GM18951 (cell line): ENCODE measurements around the gene TYROBP.
"Not testable (repeated sequence)": the region's sequence is repeated elsewhere in the genome, so short reads cannot be mapped to it uniquely, and the experiment has no call there.

ENCODE experiments used
- POLR2A ChIP-seq: IDR thresholded peaks from 4 replicates; pipeline ENCODE4 v1.6.1; 2011; ENCODE audit warnings: mild to moderate bottlenecking; ENCODE audit not compliant: insufficient read length, insufficient read depth; ENCODE audit errors: extremely low read depth
- in situ Hi-C: fragments of 300-500 bp; cut with MboI; formaldehyde crosslinking; loops from one replicate; pipeline ENCODE4 v1.12.0; 2022; ENCODE audit warnings: low sequenced_read_pairs, mixed read lengths, inconsistent platforms; ENCODE audit not compliant: unreplicated experiment

TYROBP gene

GRCh38 chr19:35901055-35901644 is 6.9 kb downstream of the TYROBP start:
- TF ChIP-seq POLR2A, result no peak
- in situ Hi-C loops, result no loop called here

DNA sequence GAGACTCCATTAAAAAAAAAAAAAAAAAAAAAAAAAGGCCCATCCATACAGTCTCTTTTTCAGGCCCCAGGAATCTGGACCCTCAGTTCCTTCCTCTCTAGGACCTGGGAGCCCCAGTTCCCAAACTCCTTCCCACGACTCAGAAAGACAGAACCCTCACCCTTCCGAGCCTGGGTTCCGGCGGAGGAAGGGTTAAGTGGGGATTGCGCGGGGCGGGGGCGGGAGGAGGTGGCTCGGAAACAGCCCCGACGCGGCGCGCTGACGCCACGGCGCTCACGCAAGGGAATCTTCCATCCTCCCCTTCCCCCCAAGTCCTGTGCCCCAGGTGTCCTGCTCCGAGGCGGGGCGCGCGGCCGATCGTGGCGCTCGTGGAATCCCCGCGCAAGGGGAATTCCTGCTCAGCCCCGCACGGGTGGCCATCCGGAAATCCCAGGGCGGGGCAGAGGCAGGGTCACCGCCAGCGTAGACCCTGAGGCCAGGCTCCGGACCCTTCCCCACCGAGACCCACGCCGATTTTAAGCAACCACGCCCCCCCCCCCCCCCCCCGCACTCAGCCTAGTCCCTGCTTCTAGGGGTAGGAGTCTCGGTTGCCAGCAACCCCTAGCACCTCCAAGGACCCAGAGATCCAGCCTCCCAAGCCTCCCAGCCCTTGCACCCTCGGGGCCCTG is 8.4 kb downstream of the TYROBP start:
- in situ Hi-C loops, result no loop called here
- TF ChIP-seq POLR2A, result no peak

- in situ Hi-C loops, result no loop called here
- no peak for TF ChIP-seq POLR2A
Measured at GRCh38 chr19:35898499-35898809, 9.6 kb downstream of the TYROBP start.

GRCh38 chr19:35897706-35898451 is 10.2 kb downstream of the TYROBP start:
- in situ Hi-C loops, result no loop called here
- peak; percentile 16 for TF ChIP-seq POLR2A

GRCh38 chr19:35896643-35897040 is 11.5 kb downstream of the TYROBP start:
- TF ChIP-seq POLR2A, result peak; percentile 9
- in situ Hi-C loops, result no loop called here

DNA sequence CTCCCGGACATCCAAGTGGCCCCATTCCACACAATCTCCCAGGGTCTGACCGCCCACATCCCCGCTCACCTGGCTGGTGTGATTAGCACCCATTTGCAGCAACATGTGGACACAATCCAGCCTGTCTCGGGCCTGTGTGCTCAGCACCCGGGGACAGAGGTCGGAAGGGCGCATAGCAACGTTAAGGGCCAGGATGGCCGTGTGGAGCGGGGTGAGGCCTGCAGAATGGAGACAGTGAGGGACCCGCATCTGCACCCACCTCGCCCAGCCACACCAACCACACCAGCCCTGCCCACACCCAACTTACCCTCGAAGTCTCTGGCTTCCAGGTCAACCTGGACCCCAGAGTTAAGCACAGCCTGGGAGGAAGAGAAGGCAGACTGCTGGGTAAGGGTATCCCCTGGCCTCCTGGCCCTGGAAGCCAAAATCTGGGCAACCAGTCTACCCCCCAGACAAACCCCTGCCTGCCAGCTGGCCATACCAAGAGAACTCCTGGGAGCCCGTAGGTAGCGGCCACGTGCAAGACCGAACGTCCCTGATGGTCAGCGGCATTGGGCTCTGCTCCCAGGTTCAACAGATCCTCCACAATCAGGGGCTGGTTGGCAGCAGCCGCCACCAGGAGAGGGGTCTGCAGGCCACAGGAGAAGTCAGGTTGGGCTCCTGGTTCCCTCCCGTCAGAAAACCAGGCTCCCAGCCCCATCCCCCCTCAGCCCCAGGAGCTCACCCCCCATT is 12.0 kb downstream of the TYROBP start:
- no peak for TF ChIP-seq POLR2A
- in situ Hi-C loops, result no loop called here

- no peak for TF ChIP-seq POLR2A
Measured at GRCh38 chr19:35894342-35894741, 13.8 kb downstream of the TYROBP start.

GRCh38 chr19:35891819-35892218 is 16.3 kb downstream of the TYROBP start:
- in situ Hi-C loops, result not testable (repeated sequence)

More at GRCh38 chr19:35894342-35894741, 13.8 kb downstream of the TYROBP start:
- in situ Hi-C loops, result no loop called here

DNA sequence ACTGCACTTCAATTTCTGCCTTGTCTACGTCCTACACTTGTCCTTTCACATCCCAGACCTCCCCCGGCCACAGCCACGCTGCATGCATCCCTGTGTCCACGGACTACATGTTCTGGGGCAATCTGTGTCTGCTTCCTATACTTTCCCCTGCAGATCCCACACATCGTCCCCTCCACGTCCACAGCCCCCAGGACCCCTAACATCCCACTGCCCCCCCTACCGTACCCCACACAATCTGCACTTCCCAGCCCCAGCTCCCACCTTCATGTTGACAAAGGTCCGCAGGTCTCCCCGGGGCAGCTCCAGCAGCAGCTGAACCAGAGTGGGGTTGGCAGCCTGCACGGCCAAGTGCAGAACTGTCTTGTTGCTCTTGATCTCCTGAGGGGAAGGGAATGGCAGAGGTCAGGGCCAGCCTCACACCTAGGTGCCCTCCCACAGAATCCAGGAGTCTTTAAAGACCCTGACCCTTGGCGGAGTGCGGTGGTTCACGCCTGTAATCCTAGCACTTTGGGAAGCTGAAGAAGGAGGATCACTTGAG is 17.9 kb downstream of the TYROBP start:
- no peak for TF ChIP-seq POLR2A
- in situ Hi-C loops, result no loop called here

DNA sequence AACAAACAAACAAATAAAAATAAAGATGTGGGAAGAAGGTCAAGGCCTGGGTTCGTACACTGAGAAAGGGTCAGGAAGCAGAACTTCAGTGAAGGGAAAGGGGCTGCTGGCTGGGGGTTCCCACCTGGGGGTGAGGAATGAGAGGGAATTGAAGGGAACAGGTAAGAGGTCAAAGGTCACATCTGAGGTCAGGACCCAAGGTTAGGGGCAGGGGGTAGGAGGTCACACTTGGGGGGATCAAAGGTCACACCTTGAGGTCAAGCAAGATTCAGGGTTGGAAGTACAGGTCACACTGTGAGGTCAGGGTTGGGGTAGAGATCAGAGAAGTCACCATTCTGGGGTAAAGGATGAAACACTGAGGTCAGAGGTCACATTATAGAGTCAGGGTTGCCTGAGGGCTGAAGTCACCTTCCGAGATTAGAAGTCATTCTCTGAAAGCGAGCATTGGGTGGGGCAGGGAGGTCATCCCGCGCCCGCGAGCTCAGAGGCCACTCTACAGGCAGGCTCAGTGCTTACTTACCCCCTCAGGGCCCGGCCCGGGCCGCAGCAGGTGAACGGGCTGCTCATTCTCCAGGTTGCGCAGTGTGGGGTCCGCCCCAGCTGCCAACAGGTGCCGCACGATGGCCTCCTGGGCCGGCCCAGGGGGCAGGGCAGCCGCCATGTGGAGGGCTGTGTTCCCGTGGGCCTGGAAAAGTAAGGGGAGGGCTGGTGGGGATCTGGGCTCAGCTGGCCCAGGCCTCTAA is 18.6 kb downstream of the TYROBP start:
- in situ Hi-C loops, result loop anchor here (5.0 kb wide), 1 partner anchor 43 kb away; no protein-coding TSS in a partner anchor
- no peak for TF ChIP-seq POLR2A

DNA sequence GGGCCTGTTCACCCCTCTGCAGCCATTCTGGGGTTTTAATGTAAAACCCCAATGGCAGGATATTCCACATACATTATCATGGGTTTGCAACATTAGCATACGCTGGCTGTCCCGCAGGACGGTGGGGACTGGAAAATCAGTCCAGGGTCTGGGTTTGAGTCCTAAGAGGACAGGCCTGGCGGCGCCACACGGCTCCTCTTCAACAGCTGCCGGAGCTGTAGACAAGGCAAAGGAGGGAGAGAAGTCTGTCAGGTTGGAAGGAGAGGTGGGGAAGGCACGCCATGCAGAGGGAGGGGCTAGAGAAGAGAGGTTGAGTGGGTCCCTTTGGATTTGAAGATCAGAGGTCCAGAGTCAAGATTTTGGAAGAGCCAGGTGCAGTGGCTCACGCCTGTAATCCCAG is 19.7 kb downstream of the TYROBP start:
- in situ Hi-C loops, result loop anchor here (5.0 kb wide), 1 partner anchor 44 kb away; no protein-coding TSS in a partner anchor
- no peak for TF ChIP-seq POLR2A

- TF ChIP-seq POLR2A, result peak; percentile 10
Measured at GRCh38 chr19:35887197-35887596, 20.9 kb downstream of the TYROBP start.

DNA sequence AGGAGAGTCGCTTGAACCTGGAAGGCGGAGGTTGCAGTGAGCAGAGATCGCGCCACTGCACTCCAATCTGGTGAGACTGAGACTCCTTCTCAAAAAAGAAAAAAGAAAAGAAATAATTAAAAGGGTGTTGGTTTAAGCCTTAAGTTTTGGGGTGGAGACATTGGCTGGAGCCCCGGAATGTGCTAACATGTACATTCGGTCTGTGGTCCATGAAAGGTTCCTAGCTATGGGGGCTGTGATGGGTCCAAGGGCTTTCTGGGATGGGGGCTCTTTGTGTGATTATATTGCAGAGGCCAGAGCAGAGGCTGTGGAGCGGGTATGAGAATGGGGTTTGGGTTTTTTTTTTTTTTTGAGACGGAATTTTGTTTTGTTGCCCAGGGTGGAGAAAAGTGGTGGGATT is 22.2 kb downstream of the TYROBP start:
- no peak for TF ChIP-seq POLR2A

More at GRCh38 chr19:35887197-35887596, 20.9 kb downstream of the TYROBP start:
- in situ Hi-C loops, result loop anchor here (5.0 kb wide), 1 partner anchor 45 kb away; no protein-coding TSS in a partner anchor

More for the DNA sequence above, 22.2 kb downstream of the TYROBP start:
- in situ Hi-C loops, result loop anchor here (5.0 kb wide), 1 partner anchor 46 kb away; no protein-coding TSS in a partner anchor
